Jurkat, Clone E6-1 (cell line): ENCODE results near the gene HDAC4.
"Not testable (repeated sequence)": the region's sequence is repeated elsewhere in the genome, so short reads cannot be mapped to it uniquely, and the experiment has no call there.

ENCODE experiments used
- DNase-seq: peaks from one replicate; pipeline ENCODE4 v3.0.0-alpha.2; 2011; ENCODE audit warnings: low read depth, low spot score
- H3K4me3 ChIP-seq: 2 replicates; pipeline ENCODE4 v1.5.1; 2011; ENCODE audit warnings: mild to moderate bottlenecking, low read length, control low read depth, moderate library complexity

Gene HDAC4

DNA sequence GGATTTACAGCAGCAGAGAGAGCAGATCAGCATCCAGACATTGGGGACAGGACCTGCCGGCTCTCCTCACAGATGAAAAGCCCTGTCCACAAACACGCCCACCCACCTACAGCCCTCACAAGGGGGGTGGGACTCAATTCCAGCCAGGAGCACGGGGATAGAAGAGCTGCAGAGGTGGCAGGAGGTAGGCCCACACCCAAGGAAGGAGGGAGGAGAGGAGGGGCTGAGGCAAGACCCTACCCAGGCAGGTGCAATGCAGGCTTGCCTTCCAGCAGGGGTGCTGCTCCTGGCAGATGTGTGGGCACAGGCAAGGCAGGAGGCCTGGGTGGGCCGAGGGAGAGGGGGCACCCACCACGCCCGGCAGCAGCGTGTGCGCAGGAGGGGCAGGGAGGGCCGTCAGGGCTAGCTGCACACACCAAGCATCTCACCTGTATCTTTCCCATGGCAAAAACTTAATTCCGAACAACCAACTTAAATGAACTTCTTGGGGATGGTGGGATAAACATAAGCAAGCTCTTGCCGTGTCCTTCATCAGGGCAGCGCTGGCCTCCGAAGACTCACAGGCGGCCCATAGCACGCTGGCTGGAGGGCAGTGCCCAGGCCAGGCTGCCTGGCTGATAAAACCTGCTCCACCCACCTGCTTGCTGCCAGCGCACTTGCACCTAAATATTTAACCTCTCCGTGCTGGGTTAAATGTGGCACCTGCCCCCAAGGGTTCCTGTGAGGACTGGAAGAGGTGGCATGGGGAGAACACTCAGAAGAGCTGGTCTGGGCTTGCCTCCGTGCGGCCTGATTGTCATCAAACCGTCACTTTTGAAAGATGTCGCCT, 219.5 kb downstream of the HDAC4 start:
- H3K4me3 ChIP-seq = no peak overlapping the region
- DNase-seq = no peak

DNA sequence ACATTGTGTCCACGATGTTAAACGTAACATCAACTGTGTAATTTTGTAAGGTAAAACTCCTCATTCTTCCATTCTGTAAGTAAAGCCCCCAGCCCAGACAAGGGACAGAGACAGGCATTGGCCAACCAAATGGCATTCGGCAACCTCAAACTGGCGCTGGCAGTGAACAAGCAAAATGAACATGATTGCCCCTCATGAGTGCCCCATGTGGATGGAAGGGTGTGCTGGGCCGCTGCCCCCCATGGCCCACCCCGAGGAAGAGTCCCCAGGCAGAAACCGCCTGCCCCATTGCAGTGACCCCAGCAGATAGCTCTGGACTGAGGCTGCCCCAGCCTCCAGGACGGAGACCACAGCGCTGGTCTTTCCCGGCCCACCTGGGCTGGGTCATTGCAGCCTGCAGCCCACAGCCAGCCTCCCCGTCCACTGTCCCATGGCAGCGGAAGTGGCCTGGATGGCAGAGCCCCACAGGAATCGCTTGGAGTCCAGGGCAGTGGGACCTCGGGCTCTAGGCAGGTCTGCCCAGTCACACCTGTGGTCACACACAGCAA, 220.2 kb downstream of the HDAC4 start:
- no peak overlapping the region for H3K4me3 ChIP-seq
- DNase-seq = no peak

DNA sequence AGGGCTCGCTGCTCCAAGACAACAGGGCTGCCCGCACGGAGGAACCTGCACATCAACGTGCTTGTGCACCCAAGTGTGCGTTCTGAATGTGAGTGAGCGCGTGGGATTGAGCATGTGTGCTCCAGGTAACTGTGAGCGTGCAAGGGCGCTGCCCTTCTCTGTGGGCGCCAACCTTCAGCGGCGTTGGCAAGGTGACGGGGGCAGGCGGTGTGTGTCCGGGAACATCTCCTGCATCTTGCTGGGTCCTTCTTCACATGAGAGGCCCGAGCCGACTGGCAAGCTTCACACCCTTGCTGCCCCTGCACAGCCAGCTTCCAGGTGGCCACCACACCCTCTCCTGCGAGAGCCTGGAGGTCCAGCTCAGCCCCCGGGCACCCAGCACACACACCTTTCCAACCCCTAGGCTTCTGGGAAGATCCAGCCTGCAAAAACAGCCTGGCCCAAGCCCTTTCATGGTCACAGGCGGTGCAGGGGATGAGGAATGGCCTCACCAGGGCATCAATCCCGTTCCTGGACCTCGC, 220.9 kb downstream of the HDAC4 start:
- H3K4me3 ChIP-seq = no peak overlapping the region
- DNase-seq = no peak

DNA sequence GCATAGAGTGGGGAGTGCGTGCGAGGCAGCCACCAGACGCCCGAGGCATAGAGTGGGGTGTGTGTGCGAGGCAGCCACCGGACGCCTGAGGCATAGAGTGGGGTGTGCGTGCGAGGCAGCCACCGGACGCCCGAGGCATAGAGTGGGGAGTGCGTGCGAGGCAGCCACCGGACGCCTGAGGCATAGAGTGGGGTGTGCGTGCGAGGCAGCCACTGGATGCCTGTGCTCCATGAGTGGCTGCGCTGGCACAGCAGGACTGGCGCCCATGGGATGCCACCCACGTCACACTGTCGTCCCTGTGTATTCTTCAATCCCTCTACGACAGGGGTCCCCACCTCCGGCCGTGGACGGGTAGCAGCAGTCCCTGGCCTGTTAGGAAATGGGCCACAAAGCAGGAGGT, 221.9 kb downstream of the HDAC4 start:
- no peak for DNase-seq
- H3K4me3 ChIP-seq = no peak overlapping the region

- H3K4me3 ChIP-seq = no peak overlapping the region
- DNase-seq = no peak
These were observed 222.3 kb downstream of the HDAC4 start for GRCh38 chr2:239178484-239178883.

DNA sequence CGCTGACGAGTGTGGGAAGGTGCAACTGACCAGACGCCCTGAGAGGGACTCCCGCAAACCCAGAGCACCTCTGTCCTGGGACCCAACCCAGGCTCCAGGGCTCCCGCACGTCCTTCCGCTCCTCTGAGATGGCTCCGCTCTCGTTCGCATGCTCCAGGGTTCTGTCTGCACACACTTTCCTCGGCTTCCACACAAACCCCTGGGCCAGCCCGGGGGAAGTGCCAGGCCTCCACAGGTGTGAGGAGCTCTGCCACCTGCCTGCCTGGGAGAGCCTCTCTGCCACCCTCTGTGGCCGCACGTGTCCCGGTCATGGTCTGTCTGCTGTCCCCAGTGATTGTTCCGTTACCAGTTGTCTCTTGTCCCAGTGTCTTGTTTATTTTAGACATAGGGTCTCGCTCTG, 222.9 kb downstream of the HDAC4 start:
- no peak overlapping the region for H3K4me3 ChIP-seq
- no peak for DNase-seq

DNA sequence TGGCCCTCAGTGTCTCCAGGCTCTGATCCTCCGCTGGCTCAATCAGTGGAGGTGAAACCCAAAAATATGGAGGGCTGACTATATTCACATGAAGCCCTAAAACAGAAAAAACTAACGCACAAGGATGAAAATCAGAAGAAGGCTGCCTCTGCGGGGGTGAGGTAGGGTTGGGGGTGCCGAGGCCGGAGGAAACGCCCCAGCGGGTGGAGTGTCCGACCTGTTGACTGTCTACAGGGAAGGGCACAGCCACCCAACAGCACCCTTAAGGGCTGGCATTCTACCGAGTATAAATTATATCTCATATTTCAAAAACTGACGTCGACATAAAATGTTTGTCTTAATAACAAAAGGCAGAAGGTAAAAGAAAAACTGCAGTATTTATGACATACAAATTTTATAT, 223.5 kb downstream of the HDAC4 start:
- DNase-seq = no peak

GRCh38 chr2:239176138-239176803, 224.5 kb downstream of the HDAC4 start:
- not testable (repeated sequence) for DNase-seq

More for the DNA sequence above, 223.5 kb downstream of the HDAC4 start:
- H3K4me3 ChIP-seq = no peak overlapping the region

GRCh38 chr2:239175181-239175580, 225.6 kb downstream of the HDAC4 start:
- H3K4me3 ChIP-seq = no peak overlapping the region
- no peak for DNase-seq

More at GRCh38 chr2:239176138-239176803, 224.5 kb downstream of the HDAC4 start:
- not testable (repeated sequence) for H3K4me3 ChIP-seq

- H3K4me3 ChIP-seq = no peak overlapping the region
- no peak for DNase-seq
These were observed 227.5 kb downstream of the HDAC4 start for GRCh38 chr2:239173301-239173700.

DNA sequence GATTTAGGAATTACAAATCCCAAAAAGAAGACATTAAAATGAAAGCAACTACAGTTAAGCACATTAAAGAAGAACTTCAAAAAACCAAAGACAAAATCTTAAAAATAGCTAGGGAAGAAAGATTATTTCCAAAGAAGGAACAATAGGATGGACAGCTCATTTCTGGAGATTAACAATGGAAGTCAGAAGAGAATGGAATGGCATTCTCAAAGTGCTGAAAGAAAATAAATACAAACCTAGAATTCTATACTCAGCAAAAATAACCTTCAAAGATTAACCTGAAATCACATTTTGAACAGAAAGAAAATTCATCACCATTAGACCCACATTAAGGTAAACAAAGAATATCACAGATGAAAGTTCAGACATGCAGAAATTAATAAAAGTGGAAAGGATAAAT, 229.2 kb downstream of the HDAC4 start:
- H3K4me3 ChIP-seq = no peak overlapping the region
- DNase-seq = no peak

DNA sequence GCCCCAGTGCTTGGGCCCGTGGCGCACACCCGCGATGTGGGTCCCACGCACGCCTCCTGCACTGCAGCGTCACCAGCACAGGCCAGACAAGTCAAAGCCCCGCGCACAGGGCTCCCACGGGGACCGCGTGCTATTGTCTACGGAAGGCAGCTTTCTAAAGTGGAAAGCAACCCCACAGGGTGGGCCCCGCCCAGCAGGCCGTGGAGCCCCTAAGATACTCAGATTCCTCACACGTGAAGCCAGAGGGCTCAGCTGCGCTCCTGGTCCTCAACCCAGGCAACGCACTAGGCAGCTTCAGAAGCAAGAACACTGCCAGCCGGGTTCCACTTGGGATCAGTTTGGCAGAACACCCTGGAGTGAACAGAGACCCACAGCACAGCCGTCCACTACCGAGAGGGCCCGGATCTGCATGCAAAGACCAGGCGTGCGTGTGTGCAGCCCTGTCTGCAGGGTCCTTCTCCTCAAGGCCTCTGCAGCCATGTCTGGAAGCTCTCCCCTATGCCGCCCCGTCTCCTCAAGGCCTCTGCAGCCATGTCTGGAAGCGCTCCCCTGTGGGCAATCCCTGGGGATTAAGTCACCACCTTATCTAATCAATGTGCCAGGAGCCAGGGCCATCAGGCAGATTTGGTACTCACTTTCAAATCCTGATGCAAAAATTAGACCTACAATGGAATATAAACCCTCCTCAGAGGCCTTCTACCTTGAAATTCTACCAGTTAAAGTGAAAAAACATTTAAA, 231.3 kb downstream of the HDAC4 start:
- DNase-seq = no peak
- no peak overlapping the region for H3K4me3 ChIP-seq

- DNase-seq = no peak
- H3K4me3 ChIP-seq = no peak overlapping the region
These were observed 232.2 kb downstream of the HDAC4 start for GRCh38 chr2:239168575-239168974.

- H3K4me3 ChIP-seq = no peak overlapping the region
- DNase-seq = no peak
These were observed 232.9 kb downstream of the HDAC4 start for GRCh38 chr2:239167766-239168444.

- DNase-seq = no peak
- H3K4me3 ChIP-seq = no peak overlapping the region
These were observed 233.7 kb downstream of the HDAC4 start for GRCh38 chr2:239167011-239167673.

GRCh38 chr2:239166201-239166834, 234.5 kb downstream of the HDAC4 start:
- no peak overlapping the region for H3K4me3 ChIP-seq
- no peak for DNase-seq

DNA sequence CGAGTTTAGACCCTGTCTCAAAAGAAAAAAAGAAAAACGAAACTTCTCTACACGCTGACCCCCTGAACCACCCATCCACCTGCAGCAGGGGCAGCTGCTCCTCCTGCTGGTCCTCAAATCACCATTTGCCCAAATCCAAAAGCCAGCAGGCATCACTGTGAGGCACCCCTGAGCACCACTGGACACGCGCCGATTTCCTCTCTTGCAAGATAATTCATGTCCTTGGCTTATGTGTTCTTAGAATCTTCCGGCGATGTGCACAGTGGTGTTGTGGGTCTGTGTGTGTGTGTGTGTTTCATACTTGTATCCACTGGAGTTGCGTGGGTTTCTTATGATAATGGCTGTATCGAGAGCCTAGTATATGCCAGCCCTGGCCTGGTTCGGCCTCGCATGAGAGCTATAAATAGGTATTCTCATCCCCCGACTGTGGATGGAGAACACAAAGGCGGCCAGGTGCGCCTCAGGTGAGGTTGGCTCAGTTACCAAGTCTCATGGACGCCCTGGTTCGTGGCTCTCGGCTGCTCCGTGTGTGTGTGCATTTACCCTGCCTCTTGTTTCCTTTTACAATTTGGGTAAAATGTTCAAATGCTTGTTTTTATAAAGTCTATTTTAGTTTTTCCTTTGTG, 235.5 kb downstream of the HDAC4 start:
- DNase-seq = no peak
- no peak overlapping the region for H3K4me3 ChIP-seq
